GM20000 (cell line): ENCODE data around the gene NTSR2.

Experiments used
- DNase-seq: peaks from one replicate; pipeline ENCODE4 v3.0.0; 2012; ENCODE audit warnings: low spot score
- TF ChIP-seq, protein P1 (sequence below): IDR thresholded peaks from 2 replicates; pipeline ENCODE4 v1.5.1; 2012; ENCODE audit warnings: mild to moderate bottlenecking, control low read depth; ENCODE audit errors: extremely low read depth, missing control alignments

NTSR2 gene

GRCh38 chr2:11705711-11706110 is 35.7 kb upstream of the NTSR2 start:
- DNase-seq: no peak
- TF ChIP-seq, protein P1, sequence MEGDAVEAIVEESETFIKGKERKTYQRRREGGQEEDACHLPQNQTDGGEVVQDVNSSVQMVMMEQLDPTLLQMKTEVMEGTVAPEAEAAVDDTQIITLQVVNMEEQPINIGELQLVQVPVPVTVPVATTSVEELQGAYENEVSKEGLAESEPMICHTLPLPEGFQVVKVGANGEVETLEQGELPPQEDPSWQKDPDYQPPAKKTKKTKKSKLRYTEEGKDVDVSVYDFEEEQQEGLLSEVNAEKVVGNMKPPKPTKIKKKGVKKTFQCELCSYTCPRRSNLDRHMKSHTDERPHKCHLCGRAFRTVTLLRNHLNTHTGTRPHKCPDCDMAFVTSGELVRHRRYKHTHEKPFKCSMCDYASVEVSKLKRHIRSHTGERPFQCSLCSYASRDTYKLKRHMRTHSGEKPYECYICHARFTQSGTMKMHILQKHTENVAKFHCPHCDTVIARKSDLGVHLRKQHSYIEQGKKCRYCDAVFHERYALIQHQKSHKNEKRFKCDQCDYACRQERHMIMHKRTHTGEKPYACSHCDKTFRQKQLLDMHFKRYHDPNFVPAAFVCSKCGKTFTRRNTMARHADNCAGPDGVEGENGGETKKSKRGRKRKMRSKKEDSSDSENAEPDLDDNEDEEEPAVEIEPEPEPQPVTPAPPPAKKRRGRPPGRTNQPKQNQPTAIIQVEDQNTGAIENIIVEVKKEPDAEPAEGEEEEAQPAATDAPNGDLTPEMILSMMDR: no peak

- TF ChIP-seq, protein P1: no peak
- DNase-seq: no peak
Measured at GRCh38 chr2:11705063-11705462, 35.1 kb upstream of the NTSR2 start.

GRCh38 chr2:11703700-11704099 is 33.7 kb upstream of the NTSR2 start:
- no peak for DNase-seq
- TF ChIP-seq, protein P1: no peak

- TF ChIP-seq, protein P1: no peak
- DNase-seq: no peak
Measured at GRCh38 chr2:11702946-11703345, 33.0 kb upstream of the NTSR2 start.

- no peak for DNase-seq
- TF ChIP-seq, protein P1: no peak
Measured at GRCh38 chr2:11701751-11702301, 31.8 kb upstream of the NTSR2 start.

GRCh38 chr2:11701206-11701605 is 31.2 kb upstream of the NTSR2 start:
- TF ChIP-seq, protein P1: no peak
- no peak for DNase-seq

DNA sequence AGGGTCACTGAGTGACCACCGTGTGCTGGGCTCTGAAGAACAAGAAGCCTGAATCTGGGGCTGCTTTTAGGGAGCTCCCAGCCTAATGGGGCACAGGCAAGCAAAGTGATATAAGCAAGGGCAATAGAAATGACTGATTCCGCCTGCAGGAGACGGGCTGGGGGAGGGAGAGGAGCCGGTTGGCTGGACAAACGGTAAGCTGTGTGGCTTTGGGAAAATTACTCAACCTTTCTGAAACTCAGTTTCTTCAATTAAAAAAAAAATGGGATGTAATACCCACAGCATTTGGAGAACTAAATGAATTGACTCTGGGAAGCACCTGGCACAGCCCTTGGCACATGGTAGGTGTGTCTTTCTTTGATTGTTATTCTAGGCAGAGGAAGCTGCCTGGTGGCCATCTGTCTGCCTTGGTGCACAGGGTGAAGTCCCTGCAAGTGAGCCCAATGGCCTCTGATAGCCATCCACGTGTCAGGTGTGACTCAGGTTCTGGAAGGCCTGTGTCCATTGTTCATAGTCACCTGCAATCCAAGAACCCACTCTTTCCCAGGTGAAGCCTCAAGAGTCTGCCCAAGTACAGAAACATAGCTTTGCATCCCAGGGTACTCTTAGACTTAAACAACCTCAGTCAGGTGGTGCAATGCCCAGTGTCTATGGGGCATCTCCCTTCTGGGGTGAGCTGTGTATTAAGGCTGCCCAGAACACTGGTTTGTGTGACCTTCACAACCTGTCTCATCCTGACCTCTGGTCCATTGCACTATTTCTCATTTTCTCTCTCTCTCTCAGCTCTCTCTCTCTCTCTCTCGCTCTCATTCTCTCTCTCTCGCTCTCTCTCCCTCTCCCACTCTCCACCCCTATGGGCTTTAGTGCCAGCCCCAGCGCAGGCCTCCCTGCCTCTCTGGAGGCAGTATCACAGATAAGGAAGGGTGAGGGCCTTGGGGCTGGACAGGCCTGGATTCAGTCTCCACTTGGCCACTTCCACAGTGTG is 30.0 kb upstream of the NTSR2 start:
- DNase-seq: no peak
- TF ChIP-seq, protein P1: no peak
